Effector CD4-positive, alpha-beta T cell (primary cell): ENCODE measurements around the gene IQCN.

Experiments
- DNase-seq: peaks from one replicate; pipeline ENCODE4 v3.0.0-alpha.2; 2020

The IQCN gene

GRCh38 chr19:18208098-18208951 lies 65.9 kb downstream of the IQCN start:
- DNase-seq, result peak; percentile 49
